HG03039 (cell line): Measurements from ENCODE around the gene HDAC10.

Experiments used
- ATAC-seq: cut with Tn5 transposase; IDR thresholded peaks from one replicate; pipeline ENCODE4 v1.9.1; 2021; ENCODE audit warnings: mild to moderate bottlenecking, moderate library complexity; ENCODE audit not compliant: unreplicated experiment

Gene HDAC10

GRCh38 chr22:50250555-50251476, at the start of gene HDAC10:
Gene HDAC10 (minus strand): TSS chr22:50251265. CDS start chr22:50251032, 233 bp downstream.
- ATAC-seq, result peak; percentile 47

GRCh38 chr22:50300620-50301257, 49.7 kb upstream of the HDAC10 start:
- no peak for ATAC-seq

- ATAC-seq, result no peak
Measured at GRCh38 chr22:50299785-50300619, 48.9 kb upstream of the HDAC10 start.

GRCh38 chr22:50298937-50299784, 48.1 kb upstream of the HDAC10 start:
- no peak for ATAC-seq

- ATAC-seq, result no peak
Measured at GRCh38 chr22:50298266-50298637, 47.2 kb upstream of the HDAC10 start.

GRCh38 chr22:50297510-50298265, 46.6 kb upstream of the HDAC10 start:
- no peak for ATAC-seq

GRCh38 chr22:50296658-50297490, 45.8 kb upstream of the HDAC10 start:
- no peak for ATAC-seq

- no peak for ATAC-seq
Measured at GRCh38 chr22:50294319-50294656, 43.2 kb upstream of the HDAC10 start.

GRCh38 chr22:50293441-50294318, 42.6 kb upstream of the HDAC10 start:
- no peak for ATAC-seq

- ATAC-seq, result no peak
Measured at GRCh38 chr22:50292643-50293440, 41.8 kb upstream of the HDAC10 start.

GRCh38 chr22:50289942-50290630, 39.0 kb upstream of the HDAC10 start:
- ATAC-seq, result no peak

GRCh38 chr22:50289151-50289941, 38.3 kb upstream of the HDAC10 start:
- ATAC-seq, result no peak

GRCh38 chr22:50287731-50288130, 36.7 kb upstream of the HDAC10 start:
- no peak for ATAC-seq

- no peak for ATAC-seq
Measured at GRCh38 chr22:50286701-50287318, 35.7 kb upstream of the HDAC10 start.

- ATAC-seq, result no peak
Measured at GRCh38 chr22:50286275-50286674, 35.2 kb upstream of the HDAC10 start.
